Myometrial cell (primary cell): ENCODE measurements around the gene PRPF8. TPM values are rescaled to one million over a fixed set of nuclear protein-coding genes. Genes with fewer than 3 reads are reported as not detected.

Experiments
- total RNA-seq: library from RNA; depleted of rRNA; stranded (reverse); fragments of >200 nt; gene quantifications from 2 replicates; pipeline ENCODE4 v1.2.3, GENCODE V29; 2015

The PRPF8 gene
- total RNA-seq: 129 and 139 TPM in 2 replicates

GRCh38 chr17:1684378-1685189 lies at the start of gene PRPF8:
TSS of gene PRPF8 (minus strand) at chr17:1684867. CDS start at chr17:1684571, 296 bp downstream.

GRCh38 chr17:1724351-1724868 lies 39.7 kb upstream of the PRPF8 start, which contains the start of gene WDR81:
TSS of gene WDR81 (plus strand) at chr17:1724704. CDS start at chr17:1724960, 256 bp downstream.

GRCh38 chr17:1709971-1710806 lies 25.5 kb upstream of the PRPF8 start, which contains the start of gene TLCD2:
TSS of gene TLCD2 (minus strand) at chr17:1710377. CDS start at chr17:1710242, 135 bp downstream.

GRCh38 chr17:1649844-1650501 lies 34.7 kb downstream of the PRPF8 start, which contains the start of gene RILP:
TSS of gene RILP (minus strand) at chr17:1649866. CDS start at chr17:1649804, 62 bp downstream.

GRCh38 chr17:1645207-1646171 lies 39.2 kb downstream of the PRPF8 start, which contains the start of gene SCARF1:
TSS of gene SCARF1 (minus strand) at chr17:1645732. CDS start at chr17:1645697, 35 bp downstream.

GRCh38 chr17:1627982-1628855 lies 56.4 kb downstream of the PRPF8 start, which contains the start of gene SLC43A2:
TSS of gene SLC43A2 (minus strand) at chr17:1628834. CDS start at chr17:1627874, 960 bp downstream.

Other genes starting within 250 kb of the PRPF8 start
- 66.3 and 73.7 TPM in 2 replicates for gene CRK, start 228.6 kb downstream of the PRPF8 start, total RNA-seq
- 153 and 162 TPM in 2 replicates for gene MYO1C, start 192.2 kb downstream of the PRPF8 start, total RNA-seq
- 25.5 and 28.5 TPM in 2 replicates for gene INPP5K, start 168.3 kb downstream of the PRPF8 start, total RNA-seq
- 31.4 and 31.9 TPM in 2 replicates for gene PITPNA, start 122.1 kb downstream of the PRPF8 start, total RNA-seq
- gene SLC43A2, start 56.0 kb downstream of the PRPF8 start, total RNA-seq: 24.2 and 28.5 TPM in 2 replicates
- gene SCARF1, start 39.1 kb downstream of the PRPF8 start, total RNA-seq: 0.89 and 1.4 TPM in 2 replicates
- gene RILP, start 35.0 kb downstream of the PRPF8 start, total RNA-seq: 15.9 and 28.2 TPM in 2 replicates
- gene TLCD2, start 25.5 kb upstream of the PRPF8 start, total RNA-seq: 2.6 and 2.8 TPM in 2 replicates
- 23.4 and 23.9 TPM in 2 replicates for gene WDR81, start 39.8 kb upstream of the PRPF8 start, total RNA-seq
- not detected in 2 replicates for gene SERPINF2, start 58.0 kb upstream of the PRPF8 start, total RNA-seq
- 61.1 and 112 TPM in 2 replicates for gene SERPINF1, start 77.2 kb upstream of the PRPF8 start, total RNA-seq
- 5.2 and 8.0 TPM in 2 replicates for gene SMYD4, start 145.0 kb upstream of the PRPF8 start, total RNA-seq
- gene RPA1, start 145.1 kb upstream of the PRPF8 start, total RNA-seq: 24.8 and 40.9 TPM in 2 replicates